Stomach smooth muscle (tissue), 2 donors: ENCODE data around the gene KCTD2.
"Not testable (repeated sequence)": the region's sequence is repeated elsewhere in the genome, so short reads cannot be mapped to it uniquely, and the experiment has no call there.

Source experiments
- H3K27ac ChIP-seq: one replicate; pipeline ENCODE4 v1.7.0; 2013; ENCODE audit warnings: mild to moderate bottlenecking, low read length, inconsistent platforms
- H3K27me3 ChIP-seq, 2 donors: one replicate each; pipeline ENCODE4 v1.7.0; 2013; ENCODE audit warnings: low read length in 2 of 2; ENCODE audit not compliant: insufficient read depth in 2 of 2, control insufficient read depth in 1 of 2
- H3K36me3 ChIP-seq, 2 donors: one replicate each; pipeline ENCODE4 v1.7.0; 2013; ENCODE audit warnings: low read length in 2 of 2; ENCODE audit not compliant: control insufficient read depth in 2 of 2, insufficient read depth in 2 of 2
- H3K4me1 ChIP-seq: one replicate; pipeline ENCODE4 v1.7.0; 2013; ENCODE audit warnings: low read length; ENCODE audit not compliant: control insufficient read depth, insufficient read depth
- H3K4me3 ChIP-seq, 2 donors: one replicate each; pipeline ENCODE4 v1.7.0; 2013; ENCODE audit warnings: low read length in 2 of 2
- H3K9ac ChIP-seq, 2 donors: one replicate each; pipeline ENCODE4 v1.7.0; 2013; ENCODE audit warnings: low read length in 2 of 2, mild to moderate bottlenecking in 1 of 2
- H3K9me3 ChIP-seq, 2 donors: one replicate each; pipeline ENCODE4 v1.7.0; 2013; ENCODE audit warnings: low read length in 2 of 2; ENCODE audit not compliant: control insufficient read depth in 2 of 2
- donor health status: healthy.
- donor health status: Pancreatic carcinoma.

Gene KCTD2

DNA sequence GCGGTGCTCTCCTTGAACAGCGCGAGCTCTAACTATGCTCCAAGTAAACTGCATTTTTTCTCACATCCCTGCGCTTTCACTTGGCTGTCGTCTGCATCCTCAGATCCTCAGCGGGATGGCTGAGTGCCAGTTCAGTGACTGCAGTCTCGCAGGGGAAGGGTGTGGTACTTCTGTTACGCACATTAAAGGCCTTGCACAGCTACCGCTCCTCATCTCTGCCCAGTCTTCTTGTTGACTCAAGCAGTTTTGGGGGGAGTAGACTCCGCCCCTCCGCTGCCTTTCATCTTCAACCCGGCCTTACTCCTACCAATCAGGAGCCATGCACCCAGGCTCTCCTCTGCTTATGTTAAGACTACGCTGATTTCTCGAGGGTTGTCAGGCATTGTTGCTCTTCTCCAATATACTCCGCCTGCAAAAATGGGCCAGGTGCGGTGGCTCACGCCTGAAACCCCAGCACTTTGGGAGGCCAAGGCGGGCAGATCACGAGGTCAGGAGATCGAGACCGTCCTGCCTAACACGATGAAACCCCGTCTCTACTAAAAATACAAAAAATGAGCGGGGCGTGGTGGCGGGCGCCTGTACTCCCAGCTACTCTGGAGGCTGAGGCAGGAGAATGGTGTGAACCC lies 10.3 kb upstream of the KCTD2 start:
- Histone ChIP-seq H3K4me1 (peaks cover 32% of the 10 kb centered on the region), H3K27me3 (no peaks in the 10 kb centered on the region), H3K9me3 (no peaks in the 10 kb centered on the region), H3K27ac (peak overlapping the region; percentile 46), H3K4me3 (peak overlapping the region in 1 of 2 donors; percentile 40), H3K9ac (no peak overlapping the region), H3K36me3 (peaks cover 26 to 32% of the 10 kb centered on the region in 2 donors)

DNA sequence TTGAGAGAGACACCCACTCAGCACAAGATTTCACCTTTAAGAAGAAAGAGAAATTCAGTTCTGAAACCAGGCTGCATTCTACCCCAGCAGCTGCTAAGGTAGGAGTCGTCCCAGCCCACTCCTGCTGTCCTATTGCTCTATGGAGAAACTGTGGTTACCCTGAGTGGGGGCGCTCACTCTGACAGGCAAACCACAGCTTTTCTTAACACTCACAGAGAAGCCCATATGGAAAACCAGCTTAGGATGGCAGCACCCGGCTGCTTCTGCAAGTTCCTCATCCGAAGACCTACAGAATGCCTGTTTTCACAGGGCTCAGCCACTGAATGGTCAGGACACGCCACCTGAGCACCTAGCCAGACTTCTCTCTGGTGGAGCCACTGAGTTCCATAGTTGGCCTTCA lies 7.8 kb upstream of the KCTD2 start:
- Histone ChIP-seq H3K4me3 (no peak overlapping the region), H3K27me3 (no peaks in the 10 kb centered on the region), H3K4me1 (peaks cover 11% of the 10 kb centered on the region), H3K9ac (no peak overlapping the region), H3K9me3 (no peaks in the 10 kb centered on the region), H3K36me3 (peaks cover 31 to 37% of the 10 kb centered on the region in 2 donors), H3K27ac (no peak overlapping the region)

DNA sequence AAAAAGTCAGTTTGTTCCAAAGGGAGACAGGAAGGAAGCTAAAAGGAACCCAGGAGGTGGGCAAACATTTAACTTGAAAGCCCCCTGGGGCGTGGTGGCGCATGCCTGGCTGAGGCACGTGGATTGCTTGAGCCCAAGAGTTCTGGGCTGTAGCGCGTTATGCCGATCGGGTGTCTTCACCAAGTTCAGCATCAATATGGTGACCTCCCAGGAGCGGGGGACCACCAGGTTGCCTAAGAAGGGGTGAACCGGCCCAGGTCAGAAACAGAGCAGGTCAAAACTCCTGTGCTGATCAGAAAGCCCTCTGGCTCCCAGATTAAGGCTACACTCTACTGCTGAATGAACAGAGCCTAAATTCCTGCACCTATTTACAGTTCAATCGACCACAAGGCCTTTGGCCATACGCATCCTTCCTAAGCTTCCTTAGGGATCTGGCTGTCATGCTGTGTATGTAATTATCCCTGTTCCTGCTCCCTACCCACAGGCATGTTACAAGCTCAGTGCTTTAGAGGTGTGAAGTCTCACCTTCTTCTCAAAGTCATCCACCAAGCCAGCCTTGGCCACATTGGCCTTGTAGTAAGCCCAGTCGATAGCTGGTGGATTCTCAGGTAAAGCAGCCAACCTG lies 5.3 kb upstream of the KCTD2 start:
- peaks cover 31 to 37% of the 10 kb centered on the region in 2 donors for H3K36me3 ChIP-seq
- H3K27ac ChIP-seq: no peak overlapping the region
- no peaks in the 10 kb centered on the region for H3K9me3 ChIP-seq
- H3K4me3 ChIP-seq: no peak overlapping the region
- H3K4me1 ChIP-seq: peaks cover 4% of the 10 kb centered on the region
- no peak overlapping the region for H3K9ac ChIP-seq
- H3K27me3 ChIP-seq: no peaks in the 10 kb centered on the region

DNA sequence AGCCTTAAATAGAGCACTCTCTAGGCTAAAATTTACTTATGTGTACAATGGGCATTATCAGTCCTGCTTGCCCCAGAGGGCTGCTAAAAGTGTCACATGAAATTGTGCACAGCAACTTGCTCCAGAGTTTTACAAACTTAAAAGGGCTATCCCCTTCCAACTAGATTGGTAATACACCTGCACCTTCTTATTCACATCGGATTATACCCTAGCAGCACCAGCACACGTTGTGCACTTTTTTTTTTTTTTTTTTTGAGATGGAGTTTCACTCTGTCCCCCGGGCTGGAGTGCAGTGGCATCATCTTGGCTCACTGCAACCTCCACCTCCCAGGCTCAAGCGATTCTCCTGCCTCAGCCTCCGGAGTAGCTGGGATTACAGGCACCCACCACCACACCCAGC lies 3.2 kb upstream of the KCTD2 start:
- not testable (repeated sequence) for H3K4me3 ChIP-seq, H3K9ac ChIP-seq, H3K27me3 ChIP-seq, H3K27ac ChIP-seq, H3K9me3 ChIP-seq
- Histone ChIP-seq H3K4me1 (peaks cover 12% of the 10 kb centered on the region), H3K36me3 (peaks cover 29 to 30% of the 10 kb centered on the region in 2 donors)

GRCh38 chr17:75044716-75045115 lies 2.3 kb upstream of the KCTD2 start:
- no peak overlapping the region for H3K4me3 ChIP-seq
- H3K9me3 ChIP-seq: no peaks in the 10 kb centered on the region
- H3K4me1 ChIP-seq: peaks cover 12% of the 10 kb centered on the region
- H3K27ac ChIP-seq: no peak overlapping the region
- peaks cover 20 to 26% of the 10 kb centered on the region in 2 donors for H3K36me3 ChIP-seq
- no peaks in the 10 kb centered on the region for H3K27me3 ChIP-seq
- no peak overlapping the region for H3K9ac ChIP-seq

DNA sequence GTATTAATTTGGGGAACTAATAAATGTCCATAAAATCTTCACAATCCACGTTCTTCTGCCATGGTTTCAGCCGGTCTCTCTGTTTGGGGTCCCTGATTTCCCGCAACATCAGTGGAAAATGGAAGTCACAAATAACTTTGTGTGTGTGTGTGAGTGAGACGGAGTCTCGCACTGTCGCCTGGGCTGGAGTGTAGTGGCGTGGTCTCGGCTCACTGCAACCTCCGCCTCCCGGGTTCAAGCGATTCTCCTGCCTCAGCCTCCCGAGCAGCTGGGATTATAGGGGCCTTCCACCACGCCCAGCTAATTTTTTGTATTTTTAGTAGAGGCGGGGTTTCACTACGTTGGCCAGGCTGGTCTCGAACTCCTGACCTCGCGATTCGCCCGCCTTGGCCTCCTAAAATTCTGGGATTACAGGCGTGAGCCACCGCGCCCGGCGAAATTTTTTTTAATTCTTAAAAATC lies 1.0 kb upstream of the KCTD2 start:
- Histone ChIP-seq H3K9ac (peak overlapping the region; percentile 88 to 97), H3K27ac (peak overlapping the region; percentile 97), H3K36me3 (peaks cover 12 to 16% of the 10 kb centered on the region in 2 donors), H3K4me1 (peaks cover 12% of the 10 kb centered on the region), H3K4me3 (peak overlapping the region; percentile 92 to 99)
- not testable (repeated sequence) for H3K27me3 ChIP-seq, H3K9me3 ChIP-seq

DNA sequence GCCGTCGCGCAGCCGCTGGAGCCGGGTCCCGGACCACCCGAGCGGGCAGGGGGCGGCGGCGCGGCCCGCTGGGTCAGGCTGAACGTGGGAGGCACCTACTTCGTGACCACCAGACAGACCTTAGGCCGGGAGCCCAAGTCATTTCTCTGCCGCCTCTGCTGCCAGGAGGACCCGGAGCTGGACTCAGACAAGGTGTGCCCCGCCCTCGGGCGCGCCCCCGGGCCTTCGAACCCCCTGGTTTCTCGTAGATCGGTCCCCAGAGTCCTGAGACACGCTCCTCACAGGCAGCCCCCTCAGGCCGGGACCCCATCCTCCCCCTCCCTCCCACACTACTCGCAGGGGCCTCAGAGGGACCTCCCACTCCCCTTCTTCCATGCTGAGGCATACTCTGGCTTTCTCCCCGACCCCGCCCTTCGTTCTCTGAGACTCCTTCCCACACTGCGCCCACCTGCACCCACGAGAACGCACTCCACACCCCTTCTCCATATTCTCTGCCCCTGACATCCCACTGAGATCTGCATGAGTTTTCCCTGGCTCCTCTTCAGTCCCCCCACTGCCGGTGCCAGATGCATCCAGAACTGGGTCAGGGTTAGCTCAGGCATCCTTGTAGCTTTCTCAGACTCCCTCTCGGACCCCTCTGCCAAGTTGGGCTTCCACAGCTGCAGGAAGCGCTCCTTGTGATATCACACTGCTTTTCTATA lies 523 bp downstream of the KCTD2 start:
- H3K9ac ChIP-seq: peak overlapping the region; percentile 68 to 78
- no peaks in the 10 kb centered on the region for H3K27me3 ChIP-seq
- H3K9me3 ChIP-seq: no peaks in the 10 kb centered on the region
- peak overlapping the region; percentile 80 to 85 for H3K4me3 ChIP-seq
- peaks cover 7% of the 10 kb centered on the region in 2 donors for H3K36me3 ChIP-seq
- peak overlapping the region; percentile 67 for H3K27ac ChIP-seq
- peaks cover 12% of the 10 kb centered on the region for H3K4me1 ChIP-seq

- H3K9me3 ChIP-seq: no peaks in the 10 kb centered on the region
- H3K4me3 ChIP-seq: peak overlapping the region; percentile 80 to 85
- peak overlapping the region; percentile 67 for H3K27ac ChIP-seq
- peaks cover 12% of the 10 kb centered on the region for H3K4me1 ChIP-seq
- peak overlapping the region; percentile 68 to 78 for H3K9ac ChIP-seq
- peaks cover 9 to 14% of the 10 kb centered on the region in 2 donors for H3K36me3 ChIP-seq
- H3K27me3 ChIP-seq: no peaks in the 10 kb centered on the region
Observed at GRCh38 chr17:75048249-75048878, 1.3 kb downstream of the KCTD2 start.

GRCh38 chr17:75049057-75049456 lies 2.0 kb downstream of the KCTD2 start:
- Histone ChIP-seq H3K9me3 (no peaks in the 10 kb centered on the region), H3K36me3 (peaks cover 14 to 18% of the 10 kb centered on the region in 2 donors), H3K4me3 (no peak overlapping the region), H3K9ac (no peak overlapping the region), H3K27ac (no peak overlapping the region), H3K27me3 (no peaks in the 10 kb centered on the region), H3K4me1 (peaks cover 12% of the 10 kb centered on the region)

GRCh38 chr17:75049706-75050105 lies 2.7 kb downstream of the KCTD2 start:
- no peak overlapping the region for H3K9ac ChIP-seq
- no peaks in the 10 kb centered on the region for H3K9me3 ChIP-seq
- H3K4me3 ChIP-seq: no peak overlapping the region
- H3K27ac ChIP-seq: no peak overlapping the region
- no peaks in the 10 kb centered on the region for H3K27me3 ChIP-seq
- peaks cover 12% of the 10 kb centered on the region for H3K4me1 ChIP-seq
- H3K36me3 ChIP-seq: peaks cover 17 to 21% of the 10 kb centered on the region in 2 donors
